HG03175 (cell line): ENCODE measurements around the gene DCP1B.

Experiments
- ATAC-seq: cut with Tn5 transposase; IDR thresholded peaks from one replicate; pipeline ENCODE4 v1.9.1; 2021; ENCODE audit warnings: mild to moderate bottlenecking, moderate library complexity; ENCODE audit not compliant: unreplicated experiment

Gene DCP1B

GRCh38 chr12:2004113-2004929 lies at the start of gene DCP1B:
DCP1B (minus strand) TSS chr12:2004457; CDS start chr12:2004431, 26 bp downstream.
- peak; percentile 99 for ATAC-seq

GRCh38 chr12:2053691-2054090 lies 49.4 kb upstream of the DCP1B start:
- ATAC-seq = no peak

GRCh38 chr12:2052826-2053678 lies 48.8 kb upstream of the DCP1B start, which contains the start of gene CACNA1C:
CACNA1C (plus strand) TSS chr12:2052987; CDS start chr12:2053563, 576 bp downstream.
- ATAC-seq = no peak

GRCh38 chr12:2051700-2052621 lies 47.7 kb upstream of the DCP1B start:
- ATAC-seq = no peak

GRCh38 chr12:2049604-2050540 lies 45.6 kb upstream of the DCP1B start:
- no peak for ATAC-seq

- no peak for ATAC-seq
These were observed 43.5 kb upstream of the DCP1B start for GRCh38 chr12:2047752-2048151.

GRCh38 chr12:2046957-2047356 lies 42.7 kb upstream of the DCP1B start:
- no peak for ATAC-seq

GRCh38 chr12:2044165-2044564 lies 39.9 kb upstream of the DCP1B start:
- ATAC-seq = no peak

- no peak for ATAC-seq
These were observed 38.8 kb upstream of the DCP1B start for GRCh38 chr12:2043054-2043453.

GRCh38 chr12:2039034-2039433 lies 34.8 kb upstream of the DCP1B start:
- ATAC-seq = no peak

GRCh38 chr12:2035431-2036055 lies 31.3 kb upstream of the DCP1B start:
- no peak for ATAC-seq

GRCh38 chr12:2034633-2035430 lies 30.6 kb upstream of the DCP1B start:
- ATAC-seq = peak; percentile 89

GRCh38 chr12:2032506-2032905 lies 28.2 kb upstream of the DCP1B start:
- ATAC-seq = no peak

- no peak for ATAC-seq
These were observed 25.6 kb upstream of the DCP1B start for GRCh38 chr12:2029851-2030250.

GRCh38 chr12:2027351-2027750 lies 23.1 kb upstream of the DCP1B start:
- no peak for ATAC-seq

- no peak for ATAC-seq
These were observed 19.1 kb upstream of the DCP1B start for GRCh38 chr12:2023365-2023764.

GRCh38 chr12:2020511-2020910 lies 16.3 kb upstream of the DCP1B start:
- ATAC-seq = no peak

- no peak for ATAC-seq
These were observed 14.9 kb upstream of the DCP1B start for GRCh38 chr12:2019126-2019525.
